Small intestine (tissue), 7 donors: Measurements from ENCODE around the gene ADRB1. TPM values are rescaled to one million over a fixed set of nuclear protein-coding genes. Genes with fewer than 3 reads are reported as not detected.

Experiments
- DNase-seq, 2 donors: peaks; one replicate each; pipeline versions ENCODE4 v3.0.0 to v3.0.0-alpha.2; 2013
- FAIRE-seq: peaks from 2 replicates; lab custom pipeline; 2012; peaks lifted over from hg19 to GRCh38; lab: Jason Lieb, UNC
- H3K27ac ChIP-seq, 3 donors: one replicate each; pipeline ENCODE4 v1.5.1; 2013; ENCODE audit warnings: low read length in 2 of 3, mild to moderate bottlenecking in 2 of 3, control low read depth in 1 of 3, inconsistent platforms in 1 of 3, low read depth in 1 of 3, moderate library complexity in 1 of 3
- H3K27me3 ChIP-seq, 3 donors: one replicate each; pipeline ENCODE4 v1.6.1; 2013; ENCODE audit warnings: low read length in 3 of 3, inconsistent platforms in 1 of 3; ENCODE audit not compliant: control insufficient read depth in 3 of 3, insufficient read depth in 3 of 3
- H3K36me3 ChIP-seq, 3 donors: one replicate each; pipeline ENCODE4 v1.6.1; 2013; ENCODE audit warnings: low read length in 3 of 3, inconsistent platforms in 1 of 3, low read depth in 1 of 3, mild to moderate bottlenecking in 1 of 3, moderate library complexity in 1 of 3; ENCODE audit not compliant: control insufficient read depth in 3 of 3, insufficient read depth in 2 of 3
- H3K4me1 ChIP-seq, 3 donors: one replicate each; pipeline ENCODE4 v1.6.1; 2013; ENCODE audit warnings: low read length in 2 of 3, inconsistent platforms in 1 of 3, low read depth in 1 of 3, mild to moderate bottlenecking in 1 of 3, moderate library complexity in 1 of 3; ENCODE audit not compliant: control insufficient read depth in 3 of 3, insufficient read depth in 2 of 3
- H3K4me3 ChIP-seq, 3 donors: one replicate each; pipeline ENCODE4 v1.5.1; 2013; ENCODE audit warnings: low read length in 3 of 3, control low read depth in 1 of 3, inconsistent platforms in 1 of 3, low read depth in 1 of 3, mild to moderate bottlenecking in 1 of 3, moderate library complexity in 1 of 3
- H3K9me3 ChIP-seq, 2 donors: one replicate each; pipeline ENCODE4 v1.6.1; 2013; ENCODE audit warnings: low read depth in 1 of 2, low read length in 1 of 2; ENCODE audit not compliant: control insufficient read depth in 2 of 2, insufficient read depth in 1 of 2
- WGBS, 3 donors: extraction: QIAGEN DNeasy Blood & Tissue Kit; methylation state at CpG; one replicate each; pipeline ENCODE4 v1.1.7; 2013; 5-methylcytosine and 5-hydroxymethylcytosine counted together
- polyA plus RNA-seq, 4 donors: library from polyadenylated mRNA; stranded (reverse) in 3 of 4; unstranded in 1 of 4; fragments of 200-250 nt in 3 of 4; fragments of 120-200 nt in 1 of 4; gene quantifications; one replicate each; pipeline versions ENCODE4 v1.2.1 to v1.2.3, GENCODE V29; 2013
- donor health status: healthy with polysubstance abuse.
- donor health status: control.
- donor health status: control.
- donor health status: Bipolar disorder and iron deficiency.
- donor health status: healthy.

ADRB1 gene
- polyA plus RNA-seq, 4 donors, result 0.54 to 1.0 (median 0.84) TPM; not detected in 1

DNA sequence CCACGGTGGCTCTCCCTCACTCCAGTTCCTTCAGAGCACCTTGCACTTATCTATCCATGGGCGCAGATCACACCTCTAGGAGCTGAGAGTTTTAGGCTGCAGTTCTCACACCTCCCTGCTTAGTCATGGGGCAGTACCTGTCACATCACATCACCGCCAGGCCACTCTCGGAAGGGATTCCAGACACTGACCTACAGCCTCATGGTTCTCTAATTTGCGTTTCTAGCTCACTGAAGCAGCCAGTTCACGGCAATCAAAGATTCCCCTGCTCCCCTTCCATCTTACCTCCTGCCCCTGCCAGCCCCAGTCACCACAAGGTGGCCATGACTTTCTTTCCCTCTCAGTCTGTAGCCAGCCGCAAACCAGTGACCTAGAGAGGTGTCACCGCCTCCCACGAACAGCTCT lies 34.2 kb downstream of the ADRB1 start:
- Histone ChIP-seq H3K9me3 (peaks cover 0 to 4% of the 10 kb centered on the region in 2 donors), H3K27me3 (no peaks in the 10 kb centered on the region), H3K36me3 (no peaks in the 10 kb centered on the region), H3K4me3 (no peak overlapping the region), H3K27ac (no peak overlapping the region), H3K4me1 (peaks cover 0 to 5% (median 2%) of the 10 kb centered on the region in 3 donors)
- DNase-seq, result no peak
- WGBS, 3 donors, result 84 to 95% (median 93%) methylated on average over 9 of the region's 9 CpGs
- no peak for FAIRE-seq

- no peak overlapping the region for H3K27ac ChIP-seq
- FAIRE-seq, result no peak
- H3K9me3 ChIP-seq, result peaks cover 0 to 4% of the 10 kb centered on the region in 2 donors
- H3K27me3 ChIP-seq, result no peaks in the 10 kb centered on the region
- no peak overlapping the region for H3K4me3 ChIP-seq
- DNase-seq, result no peak
- peaks cover 0 to 5% (median 2%) of the 10 kb centered on the region in 3 donors for H3K4me1 ChIP-seq
- WGBS, 3 donors, result 72 to 91% (median 84%) methylated on average over 6 of the region's 6 CpGs
- no peaks in the 10 kb centered on the region for H3K36me3 ChIP-seq
These were observed 34.7 kb downstream of the ADRB1 start for GRCh38 chr10:114078346-114078745.

GRCh38 chr10:114079421-114079820 lies 35.8 kb downstream of the ADRB1 start:
- DNase-seq, result peak in 1 of 2 donors; percentile 31
- H3K4me3 ChIP-seq, result no peak overlapping the region
- H3K27me3 ChIP-seq, result no peaks in the 10 kb centered on the region
- H3K36me3 ChIP-seq, result no peaks in the 10 kb centered on the region
- WGBS, 3 donors, result 80 to 91% (median 83%) methylated on average over 5 of the region's 5 CpGs
- no peak overlapping the region for H3K27ac ChIP-seq
- no peak for FAIRE-seq
- peaks cover 0 to 5% (median 2%) of the 10 kb centered on the region in 3 donors for H3K4me1 ChIP-seq
- peaks cover 0 to 4% of the 10 kb centered on the region in 2 donors for H3K9me3 ChIP-seq

DNA sequence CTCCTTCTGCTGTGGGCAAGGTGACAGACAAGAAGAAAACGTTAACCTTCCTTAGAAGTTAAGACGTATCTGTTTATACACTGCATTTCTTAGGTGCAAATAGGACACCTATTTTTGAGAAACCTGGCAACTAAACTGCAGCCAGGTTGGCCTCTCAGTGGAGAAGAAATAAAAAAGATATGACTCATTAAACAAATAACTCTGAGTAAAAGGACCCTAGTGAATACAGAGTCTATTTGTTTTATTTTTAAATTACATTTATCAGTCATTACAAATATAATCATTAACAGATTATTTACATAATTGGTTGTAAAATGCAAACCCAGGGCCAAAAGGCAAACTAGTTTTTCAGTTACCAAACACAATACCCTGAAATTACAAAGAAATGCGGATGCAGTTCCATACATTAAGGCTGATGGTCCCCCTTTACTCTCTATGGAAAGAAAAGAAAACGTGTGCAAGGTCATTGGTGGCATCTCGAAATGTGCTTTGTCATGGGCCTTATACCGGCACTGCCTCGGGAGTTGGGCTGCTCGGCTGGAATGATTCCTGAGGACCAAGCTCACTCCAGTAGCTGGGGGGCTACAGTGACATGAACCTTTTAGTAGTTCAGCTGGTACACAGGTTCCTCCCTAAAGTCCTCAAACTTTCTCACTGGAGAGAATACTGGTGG lies 38.4 kb downstream of the ADRB1 start:
- no peaks in the 10 kb centered on the region for H3K27me3 ChIP-seq
- FAIRE-seq (peak; percentile 84), DNase-seq (peak; percentile 24 to 73)
- H3K4me1 ChIP-seq, result peaks cover 0 to 5% (median 2%) of the 10 kb centered on the region in 3 donors
- WGBS, 3 donors, result 22 to 66% (median 39%) methylated on average over 8 of the region's 8 CpGs
- peak overlapping the region in 2 of 3 donors; percentile 62 to 82 for H3K27ac ChIP-seq
- H3K36me3 ChIP-seq, result no peaks in the 10 kb centered on the region
- no peaks in the 10 kb centered on the region for H3K9me3 ChIP-seq
- peak overlapping the region in 1 of 3 donors; percentile 37 for H3K4me3 ChIP-seq

- DNase-seq (peak in 1 of 2 donors; percentile 53), FAIRE-seq (no peak)
These were observed 39.4 kb downstream of the ADRB1 start for GRCh38 chr10:114083040-114083439.

GRCh38 chr10:114084215-114084614 lies 40.5 kb downstream of the ADRB1 start:
- FAIRE-seq (no peak), DNase-seq (no peak)
- Histone ChIP-seq H3K36me3 (no peaks in the 10 kb centered on the region), H3K4me1 (peaks cover 0 to 5% (median 2%) of the 10 kb centered on the region in 3 donors), H3K9me3 (no peaks in the 10 kb centered on the region), H3K4me3 (no peak overlapping the region), H3K27ac (no peak overlapping the region), H3K27me3 (no peaks in the 10 kb centered on the region)
- 90 to 97% (median 92%) methylated on average over 4 of the region's 4 CpGs for WGBS, 3 donors

More at GRCh38 chr10:114083040-114083439, 39.4 kb downstream of the ADRB1 start:
- Histone ChIP-seq H3K4me3 (no peak overlapping the region), H3K27me3 (no peaks in the 10 kb centered on the region), H3K36me3 (no peaks in the 10 kb centered on the region), H3K27ac (peak overlapping the region in 2 of 3 donors; percentile 54 to 82), H3K4me1 (peaks cover 0 to 5% (median 2%) of the 10 kb centered on the region in 3 donors), H3K9me3 (no peaks in the 10 kb centered on the region)
- 54 to 76% (median 63%) methylated on average over 5 of the region's 5 CpGs for WGBS, 3 donors

DNA sequence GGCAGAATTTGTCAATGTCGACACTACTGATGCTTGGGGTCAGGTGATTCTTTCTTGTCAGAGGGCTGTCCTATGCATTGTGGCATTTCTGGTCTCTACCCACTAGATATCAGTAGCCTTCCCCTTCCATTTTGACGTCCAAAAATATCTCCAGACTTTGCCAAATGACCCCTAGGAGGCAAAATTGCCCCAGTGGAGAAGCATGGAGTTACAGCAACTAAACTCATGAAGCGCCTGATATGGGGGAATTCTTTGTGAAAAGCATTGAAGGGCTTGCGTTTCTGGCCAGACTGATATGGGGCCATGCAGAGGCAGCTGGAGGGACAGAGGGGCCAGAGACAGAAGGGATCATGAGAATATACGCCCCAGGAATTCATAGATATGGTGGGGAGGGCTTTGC lies 43.6 kb downstream of the ADRB1 start:
- DNase-seq, result no peak
- no peaks in the 10 kb centered on the region for H3K27me3 ChIP-seq
- WGBS, 3 donors, result 84 to 86% (median 85%) methylated on average over 5 of the region's 5 CpGs
- H3K9me3 ChIP-seq, result no peaks in the 10 kb centered on the region
- H3K36me3 ChIP-seq, result no peaks in the 10 kb centered on the region
- H3K27ac ChIP-seq, result no peak overlapping the region
- FAIRE-seq, result no peak
- H3K4me3 ChIP-seq, result no peak overlapping the region
- peaks cover 0 to 3% (median 0%) of the 10 kb centered on the region in 3 donors for H3K4me1 ChIP-seq

- no peak overlapping the region for H3K27ac ChIP-seq
- DNase-seq (no peak), FAIRE-seq (no peak)
- no peaks in the 10 kb centered on the region for H3K27me3 ChIP-seq
- 78 to 81% (median 79%) methylated on average over 4 of the region's 4 CpGs for whole genome bisulfite sequencing, 3 donors
- H3K9me3 ChIP-seq, result no peaks in the 10 kb centered on the region
- H3K36me3 ChIP-seq, result no peaks in the 10 kb centered on the region
- H3K4me1 ChIP-seq, result no peaks in the 10 kb centered on the region
- no peak overlapping the region for H3K4me3 ChIP-seq
These were observed 44.0 kb downstream of the ADRB1 start for GRCh38 chr10:114087655-114088054.
